ENCODE measurements around the gene PPP1R9B. TPM values are rescaled to one million over a fixed set of nuclear protein-coding genes. Genes with fewer than 3 reads are reported as not detected.

PPP1R9B gene
- total RNA-seq, 1 experiment from 2014 or later: 23.0 TPM

- Histone ChIP-seq H3K27ac (ENCODE audit: insufficient read length, low read depth, low read length) (no peak overlapping the region), H3K9ac (ENCODE audit: extremely low read depth, insufficient read length, low read length) (no peak overlapping the region), H3T11ph (ENCODE audit: low read length) (no peak overlapping the region), H3K56ac (ENCODE audit: insufficient read length, low read depth, low read length) (no peak overlapping the region), H3K14ac (ENCODE audit: insufficient read depth, low read length) (no peak overlapping the region), H3K27me3 (ENCODE audit: insufficient read depth, low read length) (no peaks in the 10 kb centered on the region), H3K4ac (ENCODE audit: low read depth, low read length) (no peak overlapping the region), H2BK120ac (ENCODE audit: low read depth, low read length, poor library complexity, severe bottlenecking) (no peak overlapping the region), H3K23me2 (ENCODE audit: insufficient read length, low read depth, low read length, poor library complexity, severe bottlenecking) (no peaks in the 10 kb centered on the region), H2AFZ (ENCODE audit: low read length) (no peak overlapping the region), H3K79me2 (ENCODE audit: insufficient read depth, low read length) (no peaks in the 10 kb centered on the region), H2BK15ac (ENCODE audit: low read depth, low read length) (no peak overlapping the region), H3K4me2 (ENCODE audit: insufficient read depth, insufficient read length, low read length) (no peak overlapping the region), H3K4me1 (ENCODE audit: insufficient read depth, low read length) (no peaks in the 10 kb centered on the region), H3K9me3 (ENCODE audit: control insufficient read depth, low read depth, low read length) (no peaks in the 10 kb centered on the region), H2BK12ac (ENCODE audit: insufficient read length, low read depth, low read length) (no peak overlapping the region), H3K79me1 (ENCODE audit: insufficient read depth, low read depth, low read length, poor library complexity, severe bottlenecking) (no peaks in the 10 kb centered on the region), H4K5ac (ENCODE audit: insufficient read length, low read depth, low read length) (no peak overlapping the region), H4K91ac (ENCODE audit: insufficient read length, low read depth, low read length) (no peak overlapping the region), H4K20me1 (ENCODE audit: control insufficient read depth, insufficient read depth, insufficient read length) (peaks cover 2% of the 10 kb centered on the region), H3K23ac (ENCODE audit: insufficient read length, low read depth, low read length) (no peak overlapping the region), H3K18ac (ENCODE audit: insufficient read length, low read depth, low read length) (no peak overlapping the region), H2BK5ac (ENCODE audit: insufficient read length, low read length) (no peak overlapping the region), H4K8ac (replicated peaks; ENCODE audit: insufficient read length, low read depth, low read length) (no peak overlapping the region), H2BK20ac (ENCODE audit: low read depth, low read length, poor library complexity, severe bottlenecking) (no peak overlapping the region), H2AK5ac (ENCODE audit: insufficient read length, low read length) (no peak overlapping the region)
- no peak overlapping the region for H3K27ac Mint-ChIP-seq
- no peak overlapping the region for H3K4me3 Mint-ChIP-seq
- no peak for DNase-seq
- peaks cover 12 to 24% of the 10 kb centered on the region in 2 experiments for H3K4me1 Mint-ChIP-seq
- H3K27me3 Mint-ChIP-seq (ENCODE audit: low read depth): no peaks in the 10 kb centered on the region; the same call in 1 of the 2 replicates
- no CpG with 5 or more reads among the region's 16 CpGs for WGBS (ENCODE audit: extremely low coverage, insufficient read length, low lambda C conversion rate)
- no peaks in the 10 kb centered on the region for H3K9me3 Mint-ChIP-seq
- TF ChIP-seq, protein P1, sequence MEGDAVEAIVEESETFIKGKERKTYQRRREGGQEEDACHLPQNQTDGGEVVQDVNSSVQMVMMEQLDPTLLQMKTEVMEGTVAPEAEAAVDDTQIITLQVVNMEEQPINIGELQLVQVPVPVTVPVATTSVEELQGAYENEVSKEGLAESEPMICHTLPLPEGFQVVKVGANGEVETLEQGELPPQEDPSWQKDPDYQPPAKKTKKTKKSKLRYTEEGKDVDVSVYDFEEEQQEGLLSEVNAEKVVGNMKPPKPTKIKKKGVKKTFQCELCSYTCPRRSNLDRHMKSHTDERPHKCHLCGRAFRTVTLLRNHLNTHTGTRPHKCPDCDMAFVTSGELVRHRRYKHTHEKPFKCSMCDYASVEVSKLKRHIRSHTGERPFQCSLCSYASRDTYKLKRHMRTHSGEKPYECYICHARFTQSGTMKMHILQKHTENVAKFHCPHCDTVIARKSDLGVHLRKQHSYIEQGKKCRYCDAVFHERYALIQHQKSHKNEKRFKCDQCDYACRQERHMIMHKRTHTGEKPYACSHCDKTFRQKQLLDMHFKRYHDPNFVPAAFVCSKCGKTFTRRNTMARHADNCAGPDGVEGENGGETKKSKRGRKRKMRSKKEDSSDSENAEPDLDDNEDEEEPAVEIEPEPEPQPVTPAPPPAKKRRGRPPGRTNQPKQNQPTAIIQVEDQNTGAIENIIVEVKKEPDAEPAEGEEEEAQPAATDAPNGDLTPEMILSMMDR (conservative IDR thresholded peaks at IDR 0.05): no peak
- peaks cover 30 to 90% (median 74%) of the 10 kb centered on the region in 3 experiments; a peak in 6 of 7 replicates for H3K36me3 Mint-ChIP-seq (ENCODE audit: insufficient read depth in 1 of 3, low read depth in 3 of 3)
These were observed 9.3 kb downstream of the PPP1R9B start for GRCh38 chr17:50141026-50141744.
